A673 (cell line): ENCODE measurements around the gene CASD1. TPM values are rescaled to one million over a fixed set of nuclear protein-coding genes. Genes with fewer than 3 reads are reported as not detected.

ENCODE experiments used
- BruUV-seq: library from RNA; stranded (reverse); fragments of 400-500 nt; replicated peaks from 2 replicates; lab custom pipeline; 2021; lab: Mats Ljungman, UMichigan
- CTCF ChIA-PET: fragments of 300-600 bp; sonication (Branson Sonifier 250); formaldehyde crosslinking; loops from one replicate; lab custom pipeline; 2022; ENCODE audit warnings: antibody characterized with exemption; lab: Charles Lee
- POLR2A ChIA-PET: fragments of 300-600 bp; sonication (Branson Sonifier 250); formaldehyde crosslinking; loops from one replicate; lab custom pipeline; 2022; ENCODE audit warnings: antibody characterized with exemption; ENCODE audit not compliant: low non-redundant PET; lab: Charles Lee
- DNase-seq: peaks from one replicate; pipeline ENCODE4 v3.0.0-alpha.2; 2015; ENCODE audit warnings: low spot score
- H3K27ac ChIP-seq: fragments of 200-600 bp; sonication (generic); 2 replicates; pipeline ENCODE4 v1.5.1; 2016; ENCODE audit warnings: mixed run types, low read depth, mild to moderate bottlenecking, mixed read lengths, antibody characterized with exemption, low read length; ENCODE audit not compliant: poor library complexity, severe bottlenecking
- H3K27me3 ChIP-seq: fragments of 200-600 bp; sonication (generic); replicated peaks from 2 replicates; pipeline ENCODE4 v1.6.1; 2017; ENCODE audit warnings: mixed run types, low read depth, mild to moderate bottlenecking, mixed read lengths, antibody characterized with exemption, low read length; ENCODE audit not compliant: insufficient read depth, poor library complexity
- H3K36me3 ChIP-seq: fragments of 200-600 bp; sonication (generic); 2 replicates; pipeline ENCODE4 v1.6.1; 2016; ENCODE audit warnings: mixed run types, mild to moderate bottlenecking, mixed read lengths, antibody characterized with exemption, low read length; ENCODE audit not compliant: insufficient read depth, poor library complexity, severe bottlenecking
- H3K4me1 ChIP-seq: fragments of 200-600 bp; sonication (generic); 2 replicates; pipeline ENCODE4 v1.6.1; 2017; ENCODE audit warnings: mixed run types, mild to moderate bottlenecking, mixed read lengths, antibody characterized with exemption, low read length; ENCODE audit not compliant: insufficient read depth, poor library complexity, severe bottlenecking
- H3K4me3 ChIP-seq: fragments of 200-600 bp; sonication (generic); 2 replicates; pipeline ENCODE4 v1.5.1; 2016; ENCODE audit warnings: low read depth, mixed run types, mild to moderate bottlenecking, mixed read lengths, low read length; ENCODE audit not compliant: poor library complexity, severe bottlenecking
- H3K9me3 ChIP-seq: fragments of 200-600 bp; sonication (generic); 2 replicates; pipeline ENCODE4 v1.6.1; 2016; ENCODE audit warnings: mixed run types, low read depth, mild to moderate bottlenecking, mixed read lengths, antibody characterized with exemption, low read length; ENCODE audit not compliant: poor library complexity, severe bottlenecking
- CTCF ChIP-seq: fragments of 300-800, 200-600 bp; sonication (generic); conservative IDR thresholded peaks from 2 replicates; pipeline ENCODE4 v1.5.1; 2017; ENCODE audit warnings: low read depth, mild to moderate bottlenecking, antibody characterized with exemption, low read length, moderate library complexity, mixed read lengths
- EZH2 ChIP-seq: fragments of 200-600 bp; sonication (generic); IDR thresholded peaks from 2 replicates; pipeline ENCODE4 v1.6.1; 2017; ENCODE audit warnings: borderline replicate concordance, low read depth, mild to moderate bottlenecking, mixed read lengths, antibody characterized with exemption, low read length; ENCODE audit not compliant: poor library complexity, severe bottlenecking
- intact Hi-C: fragments of 100-400 bp; cut with micrococcal nuclease; formaldehyde crosslinking; loops from one replicate; pipeline ENCODE4 v1.10.0; 2022; ENCODE audit not compliant: unreplicated experiment
- total RNA-seq: library from RNA; stranded (reverse); gene quantifications from 2 replicates; pipeline ENCODE4 v1.2.3, GENCODE V29; 2021

CASD1 gene
- total RNA-seq, 1 experiment from 2014 or later, result 17.0 TPM

DNA sequence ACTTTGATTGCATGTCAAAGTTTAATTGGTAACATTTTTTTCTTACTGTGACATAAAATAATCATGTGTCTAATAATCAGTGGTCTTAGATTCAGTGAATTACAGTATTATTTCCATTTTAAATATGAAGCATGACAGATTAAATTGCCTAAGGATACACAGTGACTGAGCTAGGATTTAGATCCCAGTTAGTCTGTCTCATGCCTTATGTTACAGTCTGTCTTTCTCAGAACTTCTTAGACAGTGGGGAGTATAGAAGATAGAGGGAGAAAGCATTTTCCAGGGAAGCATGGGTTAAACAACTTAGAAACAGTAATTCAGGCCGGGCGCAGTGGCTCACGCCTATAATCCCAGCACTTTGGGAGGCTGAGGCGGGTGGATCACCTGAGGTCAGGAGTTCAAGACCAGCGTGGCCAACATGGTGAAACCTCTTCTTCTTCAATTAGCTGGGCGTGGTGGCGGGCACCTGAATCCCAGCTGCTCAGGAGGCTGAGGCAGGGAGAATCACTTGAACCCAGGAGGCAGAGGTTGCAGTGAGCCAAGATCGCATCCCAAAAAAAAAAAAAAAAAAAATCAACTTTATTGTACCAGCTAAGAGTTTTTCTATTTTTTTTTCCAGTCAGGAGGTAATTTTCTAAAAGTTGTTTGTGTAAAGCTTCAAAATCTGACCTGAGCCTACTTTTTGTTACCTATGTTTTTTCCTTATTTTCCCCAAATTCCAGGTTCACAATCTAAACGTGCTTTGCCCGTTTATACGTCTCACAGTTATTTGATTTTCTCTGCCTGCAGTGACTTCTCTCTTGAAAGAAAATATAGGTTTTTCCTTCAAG lies 3.3 kb downstream of the CASD1 start:
- Histone ChIP-seq H3K4me1 (peaks cover 35% of the 10 kb centered on the region), H3K9me3 (no peaks in the 10 kb centered on the region), H3K4me3 (no peak overlapping the region), H3K27ac (no peak overlapping the region), H3K36me3 (no peaks in the 10 kb centered on the region), H3K27me3 (no peaks in the 10 kb centered on the region)
- TF ChIP-seq CTCF (no peak), EZH2 (no peak)
- no TSS peak for BruUV-seq
- ChIA-PET CTCF (interaction anchor here (0.5 kb wide), 1 partner anchor 118 kb away, joined by 3 read pairs; no protein-coding TSS in a partner anchor), POLR2A (no interaction called here)
- no peak for DNase-seq
- intact Hi-C loops, result loop anchor here (5.0 kb wide), 1 partner anchor 144 kb away; the partner anchor contains the start of gene SGCE

DNA sequence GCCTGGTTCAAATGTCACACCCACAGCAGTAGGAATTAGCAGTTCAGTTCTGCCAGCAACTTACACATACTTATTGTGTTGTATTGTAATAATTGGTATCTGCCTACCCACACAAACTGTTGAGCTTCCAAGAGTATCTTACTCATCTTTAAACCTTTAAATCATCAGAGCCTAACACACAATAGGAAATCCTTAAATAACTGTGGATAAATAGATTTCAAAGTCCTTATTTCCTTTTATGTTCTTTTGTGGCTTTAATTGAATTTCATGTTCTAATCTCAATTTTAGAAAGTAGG lies 3.9 kb downstream of the CASD1 start:
- CTCF ChIA-PET, result no interaction called here
- Histone ChIP-seq H3K9me3 (no peaks in the 10 kb centered on the region), H3K36me3 (no peaks in the 10 kb centered on the region), H3K27me3 (no peaks in the 10 kb centered on the region), H3K4me3 (no peak overlapping the region), H3K4me1 (peaks cover 35% of the 10 kb centered on the region), H3K27ac (no peak overlapping the region)
- TF ChIP-seq EZH2, result no peak
- no peak for TF ChIP-seq CTCF
- no TSS peak for BruUV-seq
- intact Hi-C loops, result loop anchor here (5.0 kb wide), 1 partner anchor 144 kb away; the partner anchor contains the start of gene SGCE
- POLR2A ChIA-PET, result no interaction called here
- DNase-seq, result peak; percentile 55

DNA sequence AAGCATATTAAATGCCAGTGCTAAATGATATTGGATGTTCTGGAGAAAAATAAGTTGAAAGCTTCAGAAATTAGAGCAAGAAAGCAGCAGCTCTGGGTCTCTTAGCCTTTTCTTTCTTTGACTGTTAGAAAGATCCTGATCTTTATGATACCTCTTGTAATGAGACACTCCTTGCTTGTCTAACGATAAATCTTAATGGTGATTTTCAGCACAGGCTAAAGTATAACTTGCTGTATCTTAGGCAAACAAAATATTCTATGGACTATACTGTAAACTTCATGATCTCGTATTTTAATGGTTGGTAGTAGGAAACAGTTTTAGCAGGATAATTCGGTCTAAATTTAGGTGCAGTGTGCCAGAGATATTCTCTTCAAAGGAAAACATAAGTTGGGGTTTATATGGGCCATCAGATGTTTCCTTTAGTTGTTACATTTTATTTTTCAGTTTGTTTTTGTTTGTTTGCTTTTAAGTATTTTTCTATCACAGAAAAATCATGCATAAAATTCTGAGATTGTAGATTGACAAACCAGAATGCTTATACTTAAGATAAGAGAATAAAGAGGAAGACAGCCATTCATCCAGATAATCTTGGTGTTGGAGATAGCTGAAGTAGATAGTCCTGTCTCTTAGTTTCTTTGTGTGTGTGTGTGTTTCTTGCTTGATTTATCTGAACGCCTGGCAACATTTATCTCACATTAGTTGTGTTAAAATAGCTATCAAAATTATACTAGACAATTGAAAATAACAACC lies 4.7 kb downstream of the CASD1 start:
- CTCF ChIA-PET, result no interaction called here
- no peak for TF ChIP-seq CTCF
- no peak for TF ChIP-seq EZH2
- Histone ChIP-seq H3K9me3 (no peaks in the 10 kb centered on the region), H3K4me1 (peaks cover 35% of the 10 kb centered on the region), H3K36me3 (no peaks in the 10 kb centered on the region), H3K27me3 (no peaks in the 10 kb centered on the region), H3K27ac (no peak overlapping the region), H3K4me3 (no peak overlapping the region)
- BruUV-seq, result no TSS peak
- intact Hi-C loops, result loop anchor here (5.0 kb wide), 1 partner anchor 143 kb away; the partner anchor contains the start of gene SGCE
- DNase-seq, result no peak
- POLR2A ChIA-PET, result interaction anchor here (0.7 kb wide), 1 partner anchor 221 kb away, joined by 7 read pairs; no protein-coding TSS in a partner anchor
